HG03575 (cell line): ENCODE results near the gene FHIT.

Source experiments
- ATAC-seq: cut with Tn5 transposase; IDR thresholded peaks from one replicate; pipeline ENCODE4 v1.9.1; 2021; ENCODE audit not compliant: unreplicated experiment, insufficient number of reproducible peaks, low FRiP score; ENCODE audit errors: extremely low read depth

Gene FHIT

DNA sequence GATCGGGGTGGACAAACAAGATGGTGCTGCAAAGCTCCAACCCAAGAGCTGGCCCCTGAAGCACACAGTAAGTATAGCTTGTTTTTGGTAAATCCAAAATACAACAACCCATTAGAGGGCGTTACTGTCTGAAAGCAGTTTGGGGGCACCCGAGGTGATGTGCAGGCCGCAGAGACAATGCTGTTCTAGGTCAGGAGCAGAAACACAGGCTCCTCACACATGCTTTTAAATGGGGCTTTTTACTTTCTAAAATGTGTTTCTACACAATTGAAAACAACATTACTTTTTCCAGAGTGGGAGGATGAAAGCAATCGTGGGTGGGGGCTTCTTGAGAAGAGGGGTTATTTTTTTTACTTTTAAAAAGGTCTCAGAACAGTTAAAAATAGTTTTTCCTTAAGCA is 1172.2 kb downstream of the FHIT start:
- no peak for ATAC-seq

DNA sequence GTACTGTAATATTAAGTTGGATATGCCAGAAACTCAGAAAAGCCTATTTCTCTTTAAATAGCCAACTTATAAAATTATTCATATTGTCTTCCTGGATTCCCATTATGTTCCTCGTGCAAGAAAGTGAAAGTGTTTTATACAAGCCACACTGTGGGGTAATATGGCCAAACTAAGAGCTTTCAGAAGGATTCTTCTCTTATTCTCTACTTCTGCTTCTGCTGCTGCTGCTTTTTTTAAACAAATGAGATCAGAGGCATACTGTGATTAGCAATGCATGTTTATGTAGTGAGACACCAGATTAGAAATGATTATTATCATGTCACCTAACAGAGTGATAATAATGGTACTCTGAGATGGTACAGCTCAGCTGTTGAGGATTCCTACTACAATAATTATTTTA is 1174.9 kb downstream of the FHIT start:
- ATAC-seq: no peak

DNA sequence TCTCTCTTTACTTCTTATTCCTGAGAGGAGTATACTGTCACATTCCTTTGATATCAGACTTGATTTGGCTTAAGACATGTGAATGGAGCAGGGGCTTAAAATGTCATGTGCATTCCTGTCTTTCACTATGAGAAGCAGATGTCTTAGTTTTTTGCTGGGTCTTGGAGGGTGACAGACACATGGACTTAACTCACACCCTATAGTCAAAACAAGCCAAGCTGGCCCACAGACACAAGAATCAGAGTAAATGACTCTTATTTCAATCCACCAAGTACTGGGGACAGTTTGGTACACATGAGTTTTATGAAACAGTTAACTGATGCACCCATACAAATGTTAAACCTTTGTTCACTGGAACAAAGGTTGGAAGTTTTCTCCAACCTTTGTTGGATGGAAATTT is 1177.3 kb downstream of the FHIT start:
- ATAC-seq: no peak

DNA sequence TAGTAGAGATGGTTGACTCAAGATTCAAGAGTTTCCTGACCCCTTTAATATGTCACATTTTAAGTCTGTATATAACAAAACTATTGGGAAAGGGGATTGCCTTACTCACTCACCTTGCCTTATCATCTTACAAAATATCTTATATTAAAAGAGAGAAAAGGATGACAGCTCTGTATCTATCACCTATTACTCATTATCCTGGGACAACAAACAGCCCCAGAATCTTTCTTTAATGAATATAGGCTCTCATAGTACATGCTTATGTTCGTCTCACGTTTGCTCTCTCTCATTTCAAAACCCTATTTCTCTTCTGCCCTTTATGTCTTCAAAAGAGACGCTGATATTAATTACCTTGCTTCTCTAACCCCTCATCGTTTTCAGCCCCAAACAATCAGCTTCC is 1178.0 kb downstream of the FHIT start:
- ATAC-seq: no peak

DNA sequence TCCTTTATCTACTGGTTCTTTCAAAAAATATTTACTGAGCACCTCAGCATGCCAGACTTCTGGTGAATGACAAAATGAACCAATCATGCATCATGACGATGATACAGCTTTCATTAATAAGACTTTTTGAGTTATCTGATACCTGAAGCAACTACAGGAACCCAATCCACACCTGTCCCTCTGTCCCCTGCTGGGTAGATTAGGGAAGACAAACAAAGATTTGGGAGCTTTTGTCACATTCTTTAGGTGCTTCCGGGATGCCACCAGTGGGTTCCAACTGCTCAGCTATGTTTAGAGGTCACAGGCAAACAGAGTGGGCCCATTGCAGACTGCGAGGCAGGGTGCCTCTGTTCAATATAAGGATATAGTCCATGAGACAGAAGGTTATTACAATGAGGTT is 1180.9 kb downstream of the FHIT start:
- ATAC-seq: no peak

DNA sequence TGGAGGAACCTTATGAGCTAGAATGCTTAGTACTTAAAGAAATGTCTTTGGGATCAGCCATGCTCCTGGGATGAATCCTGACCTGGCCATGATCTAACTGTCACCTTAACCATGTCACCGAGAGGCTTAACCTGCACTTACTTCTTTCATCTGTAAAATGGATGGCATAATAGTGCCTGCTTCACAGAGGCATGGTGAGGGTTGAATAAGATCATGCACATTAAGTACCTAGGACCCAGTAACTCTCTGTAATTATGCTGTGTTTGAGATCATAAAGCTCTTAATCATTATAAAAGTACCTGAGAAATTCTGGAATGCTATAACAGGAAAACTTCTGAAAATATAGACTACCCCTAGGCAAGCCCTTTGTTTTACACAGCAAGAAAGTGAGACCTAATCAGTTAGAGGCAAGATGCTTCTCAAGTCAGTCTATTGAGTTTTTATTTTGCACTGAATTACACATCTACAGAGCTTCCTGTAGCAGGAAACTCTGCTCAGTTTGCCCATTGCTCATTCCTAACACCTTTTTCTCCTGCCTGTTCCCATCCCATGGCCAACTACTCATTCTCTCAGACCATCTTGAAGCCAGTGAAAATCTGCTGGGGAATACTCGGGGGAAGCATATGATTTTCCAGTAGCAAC is 1185.9 kb downstream of the FHIT start:
- no peak for ATAC-seq

DNA sequence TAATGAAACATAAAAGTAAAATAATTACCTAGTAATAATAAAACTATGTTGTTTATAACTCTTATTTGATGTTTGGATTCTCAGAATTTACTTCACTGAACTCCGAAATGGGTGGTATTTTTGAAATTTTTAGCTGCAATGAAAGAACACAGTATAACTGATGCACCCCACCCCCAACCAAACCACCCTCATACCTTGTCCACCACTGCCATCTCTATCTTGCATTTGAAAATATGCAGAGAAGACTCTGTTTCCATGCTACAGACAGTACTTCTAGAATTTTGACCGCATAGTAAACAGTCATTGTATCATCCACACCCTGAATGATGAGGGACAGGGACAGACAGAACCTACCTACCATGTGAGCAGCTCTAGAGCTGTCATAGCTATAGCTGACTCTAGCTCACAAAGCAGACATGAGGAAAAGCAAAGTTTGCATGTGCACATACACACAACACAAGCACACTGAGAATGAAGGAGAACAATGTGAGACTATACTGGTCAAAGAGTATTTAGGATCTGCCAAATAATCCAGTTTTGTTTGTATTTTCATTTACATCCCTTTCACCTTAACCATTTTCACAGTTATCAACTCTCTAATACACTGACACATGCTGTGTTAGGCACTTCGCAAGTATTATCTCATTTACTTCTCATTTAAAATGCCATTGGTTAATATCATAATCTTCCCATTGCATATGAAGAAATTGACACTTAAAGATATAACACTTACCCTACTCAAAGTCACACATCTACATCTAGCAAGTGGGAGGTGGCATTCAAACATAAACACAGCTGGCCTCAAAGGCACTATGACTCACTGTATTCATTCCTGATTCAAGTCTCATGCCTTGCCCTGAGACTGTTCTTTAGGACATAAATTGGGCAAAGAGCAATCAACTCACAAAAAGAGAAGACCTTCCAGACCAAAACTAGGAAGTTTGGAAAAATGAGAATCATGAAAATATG is 1186.8 kb downstream of the FHIT start:
- no peak for ATAC-seq

DNA sequence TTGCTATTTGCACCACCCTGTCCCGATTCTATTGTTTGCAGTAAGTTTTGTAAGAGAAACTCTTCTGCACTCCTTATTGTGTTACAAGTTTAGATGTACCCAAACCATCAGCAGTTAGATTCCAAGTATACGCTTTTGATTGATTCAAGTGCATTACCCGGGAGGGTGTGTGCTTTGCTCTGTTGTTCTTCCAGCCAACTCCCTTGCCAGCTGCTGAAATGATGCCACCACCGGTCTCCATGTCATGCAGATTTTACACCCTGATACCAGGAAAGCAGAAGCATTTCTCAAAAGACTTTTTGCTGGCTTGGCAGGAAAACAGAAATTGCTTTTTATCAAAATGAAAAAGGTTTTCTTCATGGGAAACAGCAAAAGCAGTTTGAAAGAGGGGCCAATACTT is 1194.8 kb downstream of the FHIT start:
- no peak for ATAC-seq

DNA sequence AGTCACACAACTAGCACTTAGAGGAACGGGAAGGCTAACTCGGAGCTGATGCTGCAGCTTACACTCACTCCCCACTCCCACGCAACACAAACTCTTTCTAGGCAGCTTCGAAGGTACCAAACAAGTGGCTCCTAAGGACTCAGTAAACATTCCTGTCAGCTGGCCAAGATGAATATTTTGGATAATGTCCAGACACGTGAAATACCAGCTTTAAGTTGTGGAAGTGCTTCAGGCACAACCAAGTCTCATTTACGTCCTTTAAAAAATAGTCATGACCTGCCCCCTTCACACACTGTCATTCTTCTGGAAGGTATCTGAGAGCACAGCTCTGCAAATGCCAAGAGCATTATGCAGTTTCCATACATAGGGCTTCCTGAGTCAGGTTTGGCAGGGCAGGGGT is 1195.5 kb downstream of the FHIT start:
- ATAC-seq: no peak

DNA sequence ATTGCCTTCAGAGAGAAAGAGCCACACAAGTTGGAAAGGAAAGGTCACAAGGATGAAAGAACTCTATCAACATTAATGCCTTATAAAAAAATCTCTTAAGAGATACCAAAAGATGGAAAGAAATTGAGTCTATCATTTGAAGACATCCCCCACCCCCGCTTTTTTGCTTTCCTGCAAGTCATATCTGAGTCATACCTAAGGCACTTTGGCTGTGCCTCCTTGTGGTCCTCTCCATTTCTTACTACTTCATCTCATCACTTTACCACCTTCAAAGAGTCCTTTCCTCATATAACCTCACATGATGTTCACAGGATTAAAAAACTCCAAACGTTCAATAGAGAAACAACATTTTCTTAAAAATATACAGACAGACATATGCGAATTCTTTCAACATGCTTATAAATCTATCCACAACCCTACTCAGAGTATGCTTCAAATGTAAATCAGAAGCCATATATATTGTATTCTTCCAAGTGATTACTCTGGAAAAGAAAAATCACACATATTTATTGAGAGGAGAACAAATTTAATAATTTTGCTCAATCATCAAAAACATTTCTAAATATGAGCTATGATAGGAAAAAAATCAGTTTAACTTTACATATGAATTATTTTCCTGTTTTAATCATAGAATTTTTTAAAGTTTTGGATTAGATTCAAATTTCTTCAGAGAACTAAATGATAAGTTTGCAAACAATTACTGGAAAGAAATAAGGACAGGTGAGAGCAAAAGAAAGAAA is 1197.6 kb downstream of the FHIT start:
- no peak for ATAC-seq

DNA sequence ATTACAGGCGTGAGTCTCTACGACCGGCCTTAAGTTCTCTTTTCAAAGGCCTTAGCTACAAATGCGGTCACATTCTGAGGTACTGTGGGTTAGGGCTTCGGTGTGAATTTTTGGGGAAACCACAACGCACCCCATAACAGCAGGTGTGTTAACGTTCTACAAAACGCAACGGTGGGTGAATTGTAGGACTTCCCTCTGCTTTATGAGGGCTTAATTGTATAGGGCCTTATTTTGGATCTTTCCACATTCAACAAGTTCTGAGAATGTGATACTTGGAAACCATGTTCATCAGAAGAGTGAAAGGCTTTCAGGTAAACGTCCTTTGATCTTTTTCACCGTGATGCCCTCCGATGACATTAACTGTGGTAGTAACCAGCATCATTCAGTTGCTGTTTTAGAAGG is 1202.8 kb downstream of the FHIT start:
- no peak for ATAC-seq

DNA sequence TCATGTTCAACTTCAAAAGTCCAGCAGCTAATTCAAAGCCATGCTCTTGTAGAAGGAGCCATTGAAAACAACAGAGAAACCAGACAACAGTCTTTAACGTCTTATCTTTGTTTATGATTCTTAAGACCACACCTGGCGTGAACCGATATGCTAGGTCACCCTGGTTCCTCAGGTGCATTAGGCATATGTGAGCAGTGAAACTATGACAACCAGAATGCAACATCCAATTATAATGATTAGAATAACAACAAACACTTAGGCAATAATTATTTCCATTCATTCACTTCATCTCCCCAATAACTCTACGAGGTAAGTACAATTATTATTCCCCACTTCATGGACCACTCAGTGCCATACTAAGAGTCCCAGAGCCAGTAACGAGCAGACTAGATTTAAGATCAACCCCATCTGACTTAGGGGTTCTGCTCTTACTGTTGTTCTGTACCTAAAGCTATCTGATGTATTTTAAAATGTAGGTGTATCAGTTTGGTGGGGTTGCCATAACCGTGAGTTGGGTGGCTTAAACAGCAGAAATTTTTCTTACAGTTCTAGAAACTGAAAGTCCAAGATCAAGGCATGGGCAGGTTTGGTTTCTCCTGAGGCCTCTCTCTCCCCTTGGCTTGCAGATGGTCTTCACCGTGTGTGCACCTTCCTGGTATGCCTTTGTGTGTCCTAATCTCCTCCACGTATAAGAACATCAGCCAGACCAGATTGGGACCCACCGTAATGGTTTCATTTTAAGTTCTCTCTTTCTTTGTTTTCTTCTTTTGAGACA is 1203.6 kb downstream of the FHIT start:
- ATAC-seq: no peak

DNA sequence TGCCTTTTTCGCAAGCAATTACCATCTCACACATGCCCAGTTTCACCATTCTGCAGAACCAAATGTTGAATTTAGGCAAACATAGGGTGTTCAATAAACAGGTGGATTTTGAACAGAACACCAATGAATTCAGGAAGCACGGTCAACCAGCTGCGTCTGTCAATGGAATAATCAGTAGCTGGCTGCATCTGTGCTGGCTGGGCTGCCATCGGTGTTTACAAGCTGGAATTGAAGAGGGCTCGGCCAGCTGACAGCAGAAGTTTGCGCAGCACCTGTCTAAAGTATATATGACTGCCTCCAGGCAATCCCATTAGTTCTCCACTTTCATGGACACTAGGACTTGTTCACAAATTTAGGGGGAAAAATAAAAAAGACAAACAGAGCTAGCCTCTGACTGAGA is 1205.0 kb downstream of the FHIT start:
- ATAC-seq: no peak

DNA sequence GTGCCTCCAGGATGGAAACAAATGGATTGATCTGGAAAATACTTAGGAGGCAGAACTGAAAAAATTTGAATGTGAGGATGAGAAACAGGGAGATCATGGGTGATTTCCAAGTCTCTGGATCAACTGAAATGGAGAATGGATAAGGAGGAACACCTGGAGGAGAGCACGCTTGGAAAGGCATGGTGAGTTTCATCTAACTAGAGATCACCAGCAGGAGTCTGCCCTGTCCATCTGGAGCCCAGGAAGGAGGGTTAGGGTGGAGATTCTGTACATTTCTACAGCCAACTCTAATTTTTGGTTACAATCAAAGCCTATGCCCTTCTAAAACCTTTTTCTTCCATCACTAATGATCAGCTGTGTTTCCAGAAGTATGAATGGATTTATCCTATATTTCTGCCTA is 1205.6 kb downstream of the FHIT start:
- ATAC-seq: no peak

DNA sequence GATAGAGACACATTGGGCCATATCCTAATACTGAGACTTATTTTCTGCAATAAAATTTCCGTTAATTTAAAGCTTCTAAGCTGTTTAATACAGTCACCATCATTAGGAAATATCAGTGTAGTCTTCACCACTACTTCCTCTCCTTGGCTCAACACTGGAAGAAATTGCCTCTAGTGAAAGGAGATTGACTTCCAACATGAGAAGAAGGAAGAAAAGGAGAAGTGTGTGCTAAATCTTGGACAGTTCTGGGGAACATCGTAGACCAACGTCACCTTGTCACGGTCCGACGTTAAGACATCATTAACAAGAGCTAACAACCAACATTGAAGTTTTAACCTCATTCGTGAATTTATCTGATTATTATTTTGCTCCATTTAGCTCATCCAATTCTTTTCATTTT is 1214.4 kb downstream of the FHIT start:
- ATAC-seq: no peak

DNA sequence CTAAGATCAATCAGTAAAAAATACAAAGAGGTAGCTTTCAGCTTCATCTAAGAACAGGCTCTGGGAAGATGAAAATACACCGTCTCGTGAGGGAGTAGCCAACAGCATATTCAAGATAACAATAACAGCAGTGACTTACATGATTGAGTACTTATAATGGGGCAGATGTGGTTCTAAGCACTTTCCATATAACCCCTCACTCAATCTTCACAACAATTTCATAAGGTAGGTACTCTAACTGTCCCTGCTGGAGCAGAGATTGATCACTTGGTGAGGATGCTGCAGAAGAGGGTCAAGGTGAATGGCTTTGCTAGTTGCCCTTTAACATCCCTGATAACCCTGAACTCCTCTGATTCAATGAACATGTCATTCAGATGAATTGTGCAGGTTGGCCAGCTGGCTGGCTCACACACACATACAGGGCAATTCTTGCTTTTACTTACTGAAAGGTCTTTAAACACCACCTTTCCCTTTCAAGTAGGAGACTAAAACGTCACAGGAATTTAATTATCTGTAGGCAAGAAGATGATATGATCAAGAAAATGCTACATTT is 1217.3 kb downstream of the FHIT start:
- no peak for ATAC-seq

DNA sequence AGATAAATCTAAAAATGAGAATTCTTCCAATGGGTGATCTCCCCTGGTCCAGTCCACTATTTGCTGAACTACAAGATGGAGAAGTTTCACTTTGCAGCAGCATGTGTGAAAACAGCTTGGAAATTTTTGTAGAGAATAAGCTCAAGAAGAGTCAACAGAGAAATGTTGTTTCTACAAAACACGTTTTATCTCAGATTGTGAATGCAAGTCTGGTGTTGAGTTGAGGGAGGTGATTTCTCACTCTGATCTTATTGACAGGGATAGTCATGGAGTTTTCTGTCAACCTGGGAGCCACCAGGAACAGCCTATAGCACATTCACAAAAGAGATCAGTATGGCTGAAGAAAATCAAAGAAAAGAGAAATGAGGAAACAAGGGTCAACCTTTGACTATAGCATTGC is 1220.3 kb downstream of the FHIT start:
- ATAC-seq: no peak

DNA sequence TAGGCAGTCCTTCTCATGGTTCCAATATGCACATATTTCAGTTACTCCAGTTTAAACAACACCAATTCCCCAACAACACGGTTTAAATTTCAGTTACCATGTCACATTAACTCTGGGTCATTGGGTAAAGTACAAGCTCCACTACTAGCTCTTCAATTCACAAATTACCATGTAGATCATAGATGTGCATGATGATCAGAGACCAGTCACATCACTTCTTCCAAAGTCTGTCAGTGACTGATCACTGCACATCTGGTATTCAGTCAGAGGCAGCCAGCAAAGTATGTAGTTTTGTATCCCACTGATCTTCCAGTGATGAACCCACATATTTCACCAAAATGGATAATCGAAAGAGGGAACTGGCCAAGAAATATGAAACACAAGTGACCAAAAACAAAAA is 1223.0 kb downstream of the FHIT start:
- no peak for ATAC-seq

DNA sequence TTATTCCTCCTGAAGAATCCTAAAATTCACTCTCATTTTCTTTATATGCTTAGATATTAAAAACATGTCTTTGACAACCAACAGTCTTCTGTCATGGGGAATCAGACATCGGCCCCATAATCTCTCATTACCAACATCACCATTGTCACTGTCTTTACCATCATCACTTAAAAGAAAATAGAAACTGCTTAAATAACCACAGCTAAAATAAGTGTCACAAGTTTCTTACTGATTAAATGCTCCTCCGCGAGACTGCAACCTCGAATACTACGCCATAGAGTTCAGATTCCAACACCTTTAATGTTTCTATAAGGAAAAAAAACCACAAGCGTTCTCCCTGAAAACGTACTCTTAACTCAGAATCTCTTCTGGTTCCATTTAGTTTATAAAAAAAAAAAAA is 1223.9 kb downstream of the FHIT start:
- no peak for ATAC-seq
